NCI-H187 treated with DMSO at 0.1 percent for 48 hours (cell line): ENCODE results near the gene PTPRN2.

ENCODE experiments used
- DNase-seq: peaks from one replicate; lab custom pipeline; 2025; lab: John Stamatoyannopoulos, UW

Gene PTPRN2

DNA sequence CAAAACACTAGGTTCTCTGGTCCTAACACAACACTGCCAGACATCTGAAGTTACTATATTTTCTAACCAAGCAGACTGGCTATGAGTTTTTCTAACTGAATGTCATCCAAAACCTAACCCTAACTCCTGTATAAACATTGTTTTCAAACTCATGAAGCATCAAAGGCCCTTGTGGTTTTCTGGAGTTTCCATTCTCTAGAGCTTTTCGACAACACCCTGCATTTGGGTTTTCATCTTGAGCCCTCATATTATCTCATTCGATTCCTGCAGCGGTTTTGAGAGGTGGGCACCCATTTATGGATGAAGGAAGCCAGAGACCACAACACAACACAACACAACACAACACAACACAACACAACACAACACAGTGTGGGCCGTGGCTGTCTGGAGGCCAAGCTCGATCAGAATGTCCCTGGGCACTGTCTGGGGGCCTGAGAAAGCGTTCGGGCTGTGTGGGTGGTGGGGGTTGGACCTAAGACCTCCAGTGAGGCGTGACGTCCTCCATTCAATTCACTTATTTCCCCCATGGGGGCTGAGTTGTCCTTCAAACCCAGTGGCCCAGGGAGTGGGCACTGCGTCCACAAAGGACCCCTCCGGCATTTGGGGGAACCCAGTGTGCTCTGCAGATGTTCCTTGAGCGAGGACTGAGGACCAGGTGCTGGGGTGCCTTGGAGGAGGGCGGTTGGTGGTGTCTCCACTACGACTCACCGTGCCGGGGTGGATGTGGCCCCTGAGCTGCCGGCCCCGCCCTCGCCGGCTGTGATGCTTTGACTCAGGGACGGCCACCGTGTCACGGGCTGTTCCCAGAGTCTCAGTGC, 760.4 kb downstream of the PTPRN2 start:
- no peak for DNase-seq

DNA sequence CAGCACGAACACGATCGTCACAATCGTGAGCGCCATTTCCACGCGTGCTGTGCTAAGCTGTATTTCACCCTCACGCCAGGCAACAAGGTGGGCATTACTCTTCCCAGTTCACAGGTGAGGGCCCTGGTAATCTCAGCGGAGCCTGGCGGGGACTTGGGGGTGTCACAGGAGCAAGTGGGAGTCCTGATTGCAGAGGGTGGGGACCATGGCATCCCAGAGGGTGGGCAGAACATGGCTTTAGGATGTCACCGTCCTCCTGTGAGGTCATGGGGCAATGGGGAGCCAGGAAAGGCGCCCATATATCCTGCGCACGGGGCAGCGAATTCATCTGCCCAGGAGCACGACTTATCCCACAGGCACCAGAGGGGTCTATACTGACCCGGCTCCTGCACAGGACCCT, 761.1 kb downstream of the PTPRN2 start:
- DNase-seq, result no peak

- DNase-seq, result no peak
These were observed 762.3 kb downstream of the PTPRN2 start for GRCh38 chr7:157825325-157825724.

- DNase-seq, result no peak
These were observed 762.9 kb downstream of the PTPRN2 start for GRCh38 chr7:157824819-157825121.

- no peak for DNase-seq
These were observed 763.4 kb downstream of the PTPRN2 start for GRCh38 chr7:157824011-157824818.

GRCh38 chr7:157822688-157823031, 765.0 kb downstream of the PTPRN2 start:
- DNase-seq, result no peak

- DNase-seq, result no peak
These were observed 765.5 kb downstream of the PTPRN2 start for GRCh38 chr7:157821959-157822687.

DNA sequence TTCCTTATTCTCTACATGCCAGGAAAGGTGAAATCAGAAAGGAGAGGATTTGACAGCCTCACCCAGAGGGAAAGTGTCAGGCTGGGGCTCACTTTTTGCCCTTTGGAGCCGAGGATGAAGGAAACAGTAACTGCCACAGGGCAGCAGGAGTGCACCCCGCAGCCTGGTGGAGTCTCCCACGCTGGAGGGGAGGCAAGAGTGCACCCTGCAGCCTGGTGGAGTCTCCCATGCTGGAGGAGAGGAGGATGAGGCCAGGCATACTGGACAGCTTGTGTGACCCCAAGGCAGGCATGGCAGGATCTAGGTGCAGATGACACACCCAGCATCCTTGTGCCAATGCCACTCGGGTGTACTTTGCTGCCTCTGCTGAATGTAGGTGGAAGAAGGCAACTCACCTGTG, 766.8 kb downstream of the PTPRN2 start:
- no peak for DNase-seq

GRCh38 chr7:157819455-157819807, 768.2 kb downstream of the PTPRN2 start:
- no peak for DNase-seq

DNA sequence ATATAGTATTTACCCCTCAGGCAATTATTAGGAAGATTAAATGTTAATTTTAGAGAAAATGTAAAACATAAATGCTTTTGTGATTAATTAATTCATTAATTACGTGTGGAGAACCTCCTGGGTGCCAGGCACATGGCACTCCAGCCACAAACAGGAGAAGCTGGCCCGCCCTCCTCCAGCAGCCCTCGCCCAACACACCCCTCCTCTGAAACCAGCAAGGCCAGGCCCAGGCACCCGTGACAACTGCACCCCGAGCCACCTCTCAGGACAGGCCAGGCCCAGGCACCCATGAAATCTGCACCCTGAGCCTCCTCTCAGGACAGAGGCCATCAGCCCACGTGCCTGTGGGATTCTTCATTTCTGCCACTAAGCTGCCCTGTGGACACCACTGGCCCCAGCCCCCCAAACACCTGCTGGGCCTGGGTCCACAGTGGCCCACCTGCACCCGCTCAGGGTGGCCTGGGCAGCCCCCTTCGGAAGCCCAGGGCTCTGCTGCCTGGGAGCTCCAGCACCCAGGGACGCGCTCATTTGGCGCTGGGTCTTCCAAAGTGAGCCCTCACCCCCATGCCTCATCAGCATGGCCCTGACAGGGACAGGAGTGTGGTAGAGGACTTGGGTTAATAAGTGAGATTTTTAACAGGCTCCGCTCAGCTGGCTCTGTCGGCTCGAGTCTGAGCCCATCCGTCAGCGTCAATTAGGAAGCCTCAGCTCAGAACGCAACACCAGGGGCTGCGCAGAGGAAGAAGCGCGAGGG, 768.7 kb downstream of the PTPRN2 start:
- no peak for DNase-seq

DNA sequence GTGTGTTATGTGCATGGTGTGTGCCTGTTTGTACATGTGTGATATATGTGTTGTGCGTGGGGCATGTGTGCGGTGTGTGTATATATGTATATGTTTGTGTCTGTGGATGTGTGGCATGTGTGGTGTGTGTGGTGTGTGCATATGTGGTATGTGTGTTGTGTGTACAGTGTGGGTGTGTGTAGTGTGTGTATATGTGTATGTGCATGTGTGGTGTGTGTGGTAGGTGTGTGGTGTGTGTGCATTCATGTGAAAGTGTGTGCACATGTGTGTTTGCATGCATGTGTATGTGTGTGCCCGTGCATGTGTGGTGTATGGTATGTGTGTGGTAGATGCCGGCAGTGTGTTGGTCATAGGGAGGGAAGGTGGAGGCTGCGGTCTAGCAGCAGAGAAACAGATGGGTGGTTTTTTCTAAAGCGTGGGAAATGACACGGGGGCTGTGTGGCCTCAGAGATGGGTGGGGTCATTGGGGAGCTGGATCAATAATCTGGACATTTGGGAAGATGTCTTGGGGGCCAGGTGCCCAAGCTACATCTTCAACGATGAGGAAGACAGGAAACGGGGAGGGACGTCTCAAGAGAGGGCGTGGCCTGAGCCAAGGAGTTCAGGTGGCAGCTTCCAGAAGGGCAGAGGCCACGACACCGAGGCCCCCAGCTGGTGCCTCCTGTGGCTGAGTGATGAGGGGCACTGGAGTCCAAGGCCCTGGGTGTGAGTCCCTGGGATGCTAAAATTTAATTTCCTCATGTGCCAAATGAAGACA, 769.5 kb downstream of the PTPRN2 start:
- no peak for DNase-seq

- DNase-seq, result no peak
These were observed 770.2 kb downstream of the PTPRN2 start for GRCh38 chr7:157817433-157817832.

DNA sequence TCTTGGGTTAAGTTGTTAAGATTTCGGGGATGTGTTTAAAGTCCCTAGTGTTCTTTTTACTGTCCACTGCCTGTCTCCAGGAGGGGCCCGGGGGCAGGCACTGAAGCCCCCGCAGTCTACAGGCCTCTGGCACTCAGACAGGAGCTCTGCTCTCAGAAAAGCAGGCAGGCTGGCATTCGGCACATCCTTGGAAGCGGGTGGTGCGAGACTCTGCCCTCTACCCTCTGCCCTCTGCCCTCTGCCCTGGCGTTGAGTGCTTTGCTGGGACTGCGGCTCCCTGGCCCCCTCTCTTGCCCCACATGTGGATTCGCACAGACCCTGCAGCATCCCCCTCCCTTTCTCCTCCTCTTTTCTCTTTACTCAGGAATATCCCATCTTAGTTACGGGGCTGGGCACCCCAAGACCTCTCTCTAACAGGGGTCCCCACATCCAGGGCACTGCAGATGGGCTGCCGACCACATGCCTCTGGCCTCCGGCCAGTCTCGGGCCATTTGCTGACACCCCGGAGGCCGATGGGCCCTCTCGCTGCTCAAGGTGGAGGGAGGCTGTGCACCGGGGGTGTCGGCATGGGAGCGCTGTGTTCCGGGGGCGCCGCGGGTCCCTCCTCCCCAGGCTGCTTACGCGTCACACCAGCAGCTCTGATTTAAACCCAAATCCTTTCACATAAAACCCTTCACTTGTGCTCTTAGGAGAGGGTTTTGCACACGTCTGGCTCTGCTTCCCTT, 770.9 kb downstream of the PTPRN2 start:
- no peak for DNase-seq

DNA sequence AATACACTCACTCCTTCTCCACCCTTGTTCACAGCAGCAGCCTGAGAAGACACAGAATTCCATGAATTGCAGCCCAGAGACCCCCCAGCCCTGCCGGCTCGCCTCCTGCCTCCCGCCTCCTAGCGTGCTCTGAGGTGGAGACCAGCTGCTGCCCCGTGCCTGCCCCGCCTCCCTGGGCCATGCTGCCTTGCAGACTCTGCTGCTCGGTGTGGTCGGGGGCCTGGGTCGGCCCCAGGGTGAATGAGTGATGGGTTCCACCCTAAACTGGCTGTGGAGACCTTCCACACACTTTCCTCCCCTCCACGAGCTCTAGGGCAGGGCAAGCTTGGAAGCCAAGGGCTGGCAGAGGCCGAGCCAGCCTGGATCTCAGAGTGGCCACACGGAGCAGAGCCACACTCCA, 771.5 kb downstream of the PTPRN2 start:
- no peak for DNase-seq

DNA sequence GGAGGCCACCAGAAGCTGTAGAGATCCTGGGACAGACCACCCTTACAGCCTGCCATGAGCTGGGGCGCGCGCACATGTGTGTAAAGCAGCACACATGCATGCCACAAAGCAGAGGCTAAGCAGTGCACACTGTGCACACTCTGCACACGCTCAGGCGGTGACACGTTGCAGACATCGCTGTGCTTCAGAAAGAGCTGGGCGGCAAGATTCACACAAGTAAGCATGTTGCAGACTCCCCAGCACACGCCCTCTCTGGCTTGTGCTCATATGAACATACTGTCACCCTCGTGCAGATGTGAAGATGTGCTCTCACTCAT, 772.0 kb downstream of the PTPRN2 start:
- DNase-seq, result no peak

DNA sequence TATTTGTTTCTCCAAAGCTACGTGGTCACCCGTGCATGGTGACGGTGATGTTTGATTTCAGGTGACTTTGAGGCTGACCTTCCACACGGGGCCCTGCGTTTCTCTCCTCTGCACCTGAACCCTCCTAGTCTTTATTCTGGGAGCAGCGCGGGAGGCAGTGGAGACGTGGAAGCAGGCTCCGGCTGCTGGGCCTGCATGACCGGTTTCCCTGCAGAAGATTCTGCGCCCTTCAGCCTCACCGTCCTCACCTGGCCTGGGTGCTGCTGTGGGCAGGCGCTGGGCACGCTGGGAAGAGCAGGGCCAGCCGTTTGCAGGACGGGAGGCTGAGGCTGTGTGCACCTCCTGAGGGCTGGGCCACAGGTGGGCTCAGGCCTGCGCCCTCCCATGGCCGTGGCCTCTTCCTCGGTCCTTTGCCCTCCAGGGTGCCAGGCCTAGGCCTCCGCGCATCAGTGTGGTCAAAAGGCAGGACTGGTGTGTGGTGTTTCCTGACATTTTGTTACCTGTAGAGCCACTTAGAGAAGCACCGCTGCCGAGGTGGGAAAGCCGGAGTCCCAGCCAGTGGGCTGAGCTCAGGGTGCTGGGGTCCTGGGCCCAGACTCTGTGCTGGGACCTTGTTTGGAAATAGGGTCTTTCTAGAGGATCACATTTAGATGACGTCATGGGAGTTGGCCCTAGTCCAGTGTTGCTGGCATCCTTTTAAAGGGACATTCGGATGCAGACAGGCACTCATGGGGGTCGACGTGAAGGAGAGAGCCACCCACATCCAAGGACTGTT, 772.5 kb downstream of the PTPRN2 start:
- DNase-seq, result no peak

GRCh38 chr7:157813741-157814661, 773.6 kb downstream of the PTPRN2 start:
- no peak for DNase-seq

DNA sequence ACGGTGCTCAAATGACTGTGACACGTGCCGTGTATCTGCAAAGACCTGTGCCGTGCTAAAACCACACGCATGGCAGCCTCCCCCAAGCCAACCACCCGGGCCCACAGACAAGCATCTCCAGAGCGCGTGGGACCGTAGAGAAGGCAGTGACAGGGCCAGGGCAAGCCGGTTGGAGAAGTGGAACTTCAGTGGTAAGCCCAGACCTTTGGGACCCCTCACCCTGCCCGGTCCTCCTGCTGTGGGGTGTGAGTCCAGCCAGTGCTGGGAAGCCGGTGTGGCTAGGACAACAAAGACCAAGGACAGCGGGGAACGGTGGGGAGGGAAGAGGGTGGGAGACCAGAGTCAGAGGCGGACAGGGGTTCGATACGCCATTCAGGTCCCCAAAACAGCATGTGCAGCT, 774.6 kb downstream of the PTPRN2 start:
- no peak for DNase-seq

DNA sequence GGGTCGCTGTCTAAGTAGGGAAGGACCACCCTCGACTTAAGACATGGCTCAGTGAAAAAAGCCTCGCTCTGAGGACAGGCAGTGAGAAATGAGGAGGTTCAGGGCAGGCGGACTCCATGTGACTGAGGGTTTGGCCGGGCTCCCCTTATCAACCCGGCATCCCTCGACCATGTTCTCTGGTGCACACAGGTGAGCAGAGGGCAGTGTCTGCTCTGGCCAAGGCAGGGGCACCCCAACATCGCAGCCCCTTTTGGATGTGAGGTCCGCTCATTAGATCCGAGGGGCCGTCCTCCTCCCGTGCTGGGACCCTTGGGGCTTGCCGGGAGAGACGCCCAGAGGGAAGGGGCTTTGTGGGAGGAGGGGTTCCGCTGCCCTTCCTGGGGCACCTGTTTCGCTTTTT, 775.7 kb downstream of the PTPRN2 start:
- DNase-seq, result no peak
